Natural killer cell (primary cell): Measurements from ENCODE around the gene COX17. TPM values are rescaled to one million over a fixed set of nuclear protein-coding genes. Genes with fewer than 3 reads are reported as not detected.

Experiments
- ATAC-seq, 3 donors: fragments of 150-1000 bp in 2 of 3; fragments of 200-7000 bp in 1 of 3; cut with Tn5 transposase; 1 replicate in 1 of 3; 2 replicates in 2 of 3; pipeline ENCODE4 v1.10.0; 2021; ENCODE audit warnings: mild to moderate bottlenecking in 2 of 3, moderate library complexity in 2 of 3
- DNase-seq, 2 donors: peaks; one replicate each; pipeline versions ENCODE4 v3.0.0 to v3.0.0-alpha.2; 2013 to 2021; ENCODE audit warnings: mixed read lengths in 1 of 2
- H3K27ac ChIP-seq: one replicate; pipeline ENCODE4 v1.5.1; 2013; ENCODE audit warnings: mild to moderate bottlenecking, low read length
- H3K27me3 ChIP-seq: one replicate; pipeline ENCODE4 v1.6.1; 2013; ENCODE audit warnings: low read length; ENCODE audit not compliant: control insufficient read depth, insufficient read depth
- H3K36me3 ChIP-seq: one replicate; pipeline ENCODE4 v1.6.1; 2013; ENCODE audit warnings: low read length; ENCODE audit not compliant: control insufficient read depth, insufficient read depth
- H3K4me1 ChIP-seq: one replicate; pipeline ENCODE4 v1.6.1; 2013; ENCODE audit warnings: low read length; ENCODE audit not compliant: control insufficient read depth, insufficient read depth
- H3K4me3 ChIP-seq: one replicate; pipeline ENCODE4 v1.5.1; 2013; ENCODE audit warnings: low read length
- H3K9me3 ChIP-seq: one replicate; pipeline ENCODE4 v1.6.1; 2013; ENCODE audit warnings: low read length; ENCODE audit not compliant: control insufficient read depth, insufficient read depth
- H3K27ac Mint-ChIP-seq, 2 donors: one replicate each; pipeline ENCODE4 v1.8.0; 2022; ENCODE audit warnings: mild to moderate bottlenecking in 2 of 2, mixed read lengths in 2 of 2, moderate library complexity in 1 of 2
- H3K27me3 Mint-ChIP-seq, 2 donors: one replicate each; pipeline ENCODE4 v1.8.0; 2022; ENCODE audit warnings: low read depth in 2 of 2, mixed read lengths in 2 of 2
- H3K36me3 Mint-ChIP-seq: one replicate; pipeline ENCODE4 v1.8.0; 2022; ENCODE audit warnings: mixed read lengths
- H3K4me1 Mint-ChIP-seq, 2 donors: one replicate each; pipeline ENCODE4 v1.8.0; 2022; ENCODE audit warnings: mixed read lengths in 2 of 2
- H3K4me3 Mint-ChIP-seq: one replicate; pipeline ENCODE4 v1.8.0; 2022; ENCODE audit warnings: mild to moderate bottlenecking, moderate library complexity, mixed read lengths
- H3K9me3 Mint-ChIP-seq, 2 donors: one replicate each; pipeline ENCODE4 v1.8.0; 2022; ENCODE audit warnings: mixed read lengths in 2 of 2
- WGBS: methylation state at CpG from one replicate; pipeline ENCODE4 v1.1.7; 2013; ENCODE audit warnings: missing lambda C conversion rate; ENCODE audit not compliant: insufficient coverage; 5-methylcytosine and 5-hydroxymethylcytosine counted together
- intact Hi-C: fragments of 100-400 bp; cut with micrococcal nuclease; formaldehyde crosslinking; loops from one replicate; pipeline ENCODE4 v1.14.2; 2022
- total RNA-seq, 4 donors: library from RNA; stranded (reverse); fragments of 120-200 nt in 1 of 4; gene quantifications; one replicate each; pipeline versions ENCODE4 v1.2.3 to v1.2.4, GENCODE V29; 2013 to 2022
- TF ChIP-seq, protein P1 (sequence below): fragments of 200-600 bp; IDR thresholded peaks from one replicate; pipeline ENCODE4 v1.8.0; 2022; ENCODE audit warnings: antibody characterized with exemption

Gene COX17
- total RNA-seq, 3 donors from 2014 or later (not counting 1 experiment from before 2014, with no cell fraction given), result 35.6 to 44.8 (median 40.6) TPM

GRCh38 chr3:119628390-119628789, 48.8 kb downstream of the COX17 start:
- Histone ChIP-seq H3K27ac (no peak overlapping the region), H3K9me3 (no peaks in the 10 kb centered on the region), H3K4me1 (peaks cover 21% of the 10 kb centered on the region), H3K36me3 (no peaks in the 10 kb centered on the region), H3K27me3 (no peaks in the 10 kb centered on the region), H3K4me3 (no peak overlapping the region)
- H3K27ac Mint-ChIP-seq, result no peak overlapping the region
- TF ChIP-seq, protein P1, sequence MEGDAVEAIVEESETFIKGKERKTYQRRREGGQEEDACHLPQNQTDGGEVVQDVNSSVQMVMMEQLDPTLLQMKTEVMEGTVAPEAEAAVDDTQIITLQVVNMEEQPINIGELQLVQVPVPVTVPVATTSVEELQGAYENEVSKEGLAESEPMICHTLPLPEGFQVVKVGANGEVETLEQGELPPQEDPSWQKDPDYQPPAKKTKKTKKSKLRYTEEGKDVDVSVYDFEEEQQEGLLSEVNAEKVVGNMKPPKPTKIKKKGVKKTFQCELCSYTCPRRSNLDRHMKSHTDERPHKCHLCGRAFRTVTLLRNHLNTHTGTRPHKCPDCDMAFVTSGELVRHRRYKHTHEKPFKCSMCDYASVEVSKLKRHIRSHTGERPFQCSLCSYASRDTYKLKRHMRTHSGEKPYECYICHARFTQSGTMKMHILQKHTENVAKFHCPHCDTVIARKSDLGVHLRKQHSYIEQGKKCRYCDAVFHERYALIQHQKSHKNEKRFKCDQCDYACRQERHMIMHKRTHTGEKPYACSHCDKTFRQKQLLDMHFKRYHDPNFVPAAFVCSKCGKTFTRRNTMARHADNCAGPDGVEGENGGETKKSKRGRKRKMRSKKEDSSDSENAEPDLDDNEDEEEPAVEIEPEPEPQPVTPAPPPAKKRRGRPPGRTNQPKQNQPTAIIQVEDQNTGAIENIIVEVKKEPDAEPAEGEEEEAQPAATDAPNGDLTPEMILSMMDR, result no peak
- DNase-seq, result peak in 1 of 2 donors; percentile 44
- H3K36me3 Mint-ChIP-seq, result no peaks in the 10 kb centered on the region
- peak; percentile 42 to 54 (median 43) for ATAC-seq
- WGBS, result 31% methylated on average over 4 of the region's 4 CpGs
- no peaks in the 10 kb centered on the region for H3K9me3 Mint-ChIP-seq
- intact Hi-C loops, result no loop called here
- H3K27me3 Mint-ChIP-seq, result peaks cover 0 to 6% of the 10 kb centered on the region in 2 donors
- H3K4me1 Mint-ChIP-seq, result peaks cover 0 to 21% of the 10 kb centered on the region in 2 donors
- no peak overlapping the region for H3K4me3 Mint-ChIP-seq

DNA sequence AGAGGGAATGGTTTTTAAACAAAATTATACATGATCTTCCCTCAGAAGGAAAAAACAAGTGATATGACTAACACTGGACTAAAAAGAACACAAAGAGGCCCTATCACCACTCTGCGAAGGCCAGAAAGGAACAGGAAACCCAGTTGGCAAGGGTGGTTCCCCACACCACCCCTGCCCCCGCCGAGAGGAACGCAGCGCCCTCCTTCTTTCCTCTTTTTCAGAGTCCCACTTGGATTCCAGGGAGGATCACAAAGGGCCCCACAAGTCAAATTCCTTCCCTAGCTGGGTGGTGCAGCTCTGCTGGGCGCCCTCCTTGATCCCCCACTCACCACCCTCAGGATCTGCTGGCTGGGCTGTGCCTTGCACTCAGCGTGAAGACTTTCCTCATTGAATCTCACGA, 49.7 kb downstream of the COX17 start:
- H3K27ac ChIP-seq, result peak overlapping the region; percentile 20

GRCh38 chr3:119626196-119626595, 51.0 kb downstream of the COX17 start:
- no peak overlapping the region for H3K4me3 ChIP-seq
- no peak for ATAC-seq
- no peaks in the 10 kb centered on the region for H3K9me3 ChIP-seq
- Mint-ChIP-seq H3K27me3 (peaks cover 0 to 3% of the 10 kb centered on the region in 2 donors), H3K4me3 (no peak overlapping the region), H3K9me3 (no peaks in the 10 kb centered on the region), H3K36me3 (no peaks in the 10 kb centered on the region), H3K27ac (no peak overlapping the region), H3K4me1 (peaks cover 0 to 21% of the 10 kb centered on the region in 2 donors)
- no peak for DNase-seq
- H3K27ac ChIP-seq, result no peak overlapping the region
- intact Hi-C loops, result no loop called here
- H3K4me1 ChIP-seq, result peaks cover 21% of the 10 kb centered on the region
- no peaks in the 10 kb centered on the region for H3K27me3 ChIP-seq
- WGBS, result 100% methylated on average over 1 of the region's 1 CpG
- TF ChIP-seq, protein P1, result no peak
- H3K36me3 ChIP-seq, result no peaks in the 10 kb centered on the region

More for the DNA sequence above, 49.7 kb downstream of the COX17 start:
- Histone ChIP-seq H3K27me3 (no peaks in the 10 kb centered on the region), H3K36me3 (no peaks in the 10 kb centered on the region), H3K9me3 (no peaks in the 10 kb centered on the region), H3K4me1 (peaks cover 21% of the 10 kb centered on the region), H3K4me3 (no peak overlapping the region)
- H3K4me1 Mint-ChIP-seq, result peaks cover 0 to 21% of the 10 kb centered on the region in 2 donors
- H3K36me3 Mint-ChIP-seq, result no peaks in the 10 kb centered on the region
- peaks cover 0 to 3% of the 10 kb centered on the region in 2 donors for H3K27me3 Mint-ChIP-seq
- peak overlapping the region in 1 of 2 donors; percentile 59 for H3K27ac Mint-ChIP-seq
- peak in 1 of 2 donors; percentile 39 for DNase-seq
- H3K9me3 Mint-ChIP-seq, result no peaks in the 10 kb centered on the region
- peak; percentile 50 to 68 (median 65) for ATAC-seq
- TF ChIP-seq, protein P1, result no peak
- no peak overlapping the region for H3K4me3 Mint-ChIP-seq
- intact Hi-C loops, result no loop called here
- 29% methylated on average over 8 of the region's 8 CpGs for WGBS
